Measurements from ENCODE around the gene AIM2. TPM values are rescaled to one million over a fixed set of nuclear protein-coding genes. Genes with fewer than 3 reads are reported as not detected.

AIM2 gene
- total and polyA plus RNA-seq, 2 donors from 2014 or later, result 4.6 TPM; not detected in 1

- Histone ChIP-seq H3K4me1 (ENCODE audit: control insufficient read depth in 2 of 3, insufficient read depth in 2 of 3, low read depth in 1 of 3, low read length in 3 of 3) (no peaks in the 10 kb centered on the region), H3K36me3 (ENCODE audit: control insufficient read depth in 2 of 3, insufficient read depth in 3 of 3, low read length in 3 of 3) (no peaks in the 10 kb centered on the region), H3K9me3 (ENCODE audit: control insufficient read depth in 2 of 3, insufficient read depth in 1 of 3, low read length in 3 of 3) (no peaks in the 10 kb centered on the region), H3K27me3 (ENCODE audit: control insufficient read depth, insufficient read depth, low read length) (no peaks in the 10 kb centered on the region), H3K27ac (ENCODE audit: low read depth in 2 of 2, low read length in 2 of 2) (no peak overlapping the region), H3K9ac (ENCODE audit: low read length in 3 of 3) (no peak overlapping the region), H3K4me3 (ENCODE audit: low read length in 3 of 3) (no peak overlapping the region)
- no peak for TF ChIP-seq CTCF (IDR thresholded peaks at IDR 0.05; ENCODE audit: borderline replicate concordance, extremely low read depth, insufficient read depth)
- intact Hi-C loops (cut with DNase I), result no loop called here
- FAIRE-seq (no peak), DNase-seq (no peak)
These were observed 11.5 kb downstream of the AIM2 start for GRCh38 chr1:159065106-159065505.

GRCh38 chr1:159058751-159059150, 17.8 kb downstream of the AIM2 start:
- no peak for DNase-seq
- Histone ChIP-seq H3K36me3 (ENCODE audit: control insufficient read depth in 2 of 3, insufficient read depth in 3 of 3, low read length in 3 of 3) (no peaks in the 10 kb centered on the region), H3K9ac (ENCODE audit: low read length in 3 of 3) (no peak overlapping the region), H3K27me3 (ENCODE audit: control insufficient read depth, insufficient read depth, low read length) (no peaks in the 10 kb centered on the region), H3K9me3 (ENCODE audit: control insufficient read depth in 2 of 3, insufficient read depth in 1 of 3, low read length in 3 of 3) (no peaks in the 10 kb centered on the region), H3K4me1 (ENCODE audit: control insufficient read depth in 2 of 3, insufficient read depth in 2 of 3, low read depth in 1 of 3, low read length in 3 of 3) (no peaks in the 10 kb centered on the region), H3K27ac (ENCODE audit: low read depth in 2 of 2, low read length in 2 of 2) (no peak overlapping the region), H3K4me3 (ENCODE audit: low read length in 3 of 3) (no peak overlapping the region)
- no peak for TF ChIP-seq CTCF (IDR thresholded peaks at IDR 0.05; ENCODE audit: borderline replicate concordance, extremely low read depth, insufficient read depth)
- FAIRE-seq, result no peak
- intact Hi-C loops (cut with DNase I), result no loop called here

- no peaks in the 10 kb centered on the region for H3K27me3 ChIP-seq (ENCODE audit: control insufficient read depth, insufficient read depth, low read length)
- H3K9me3 ChIP-seq (ENCODE audit: control insufficient read depth in 2 of 3, insufficient read depth in 1 of 3, low read length in 3 of 3), result no peaks in the 10 kb centered on the region
- no peak for TF ChIP-seq CTCF (IDR thresholded peaks at IDR 0.05; ENCODE audit: borderline replicate concordance, extremely low read depth, insufficient read depth)
- FAIRE-seq, result no peak
- intact Hi-C loops (cut with DNase I), result no loop called here
- no peak overlapping the region for H3K4me3 ChIP-seq (ENCODE audit: low read length in 3 of 3)
- H3K4me1 ChIP-seq (ENCODE audit: control insufficient read depth in 2 of 3, insufficient read depth in 2 of 3, low read depth in 1 of 3, low read length in 3 of 3), result no peaks in the 10 kb centered on the region
- DNase-seq, result no peak
- H3K27ac ChIP-seq (ENCODE audit: low read depth in 2 of 2, low read length in 2 of 2), result no peak overlapping the region
- peaks cover 0 to 7% (median 5%) of the 10 kb centered on the region in 3 donors for H3K36me3 ChIP-seq (ENCODE audit: control insufficient read depth in 2 of 3, insufficient read depth in 3 of 3, low read length in 3 of 3)
- H3K9ac ChIP-seq (ENCODE audit: low read length in 3 of 3), result no peak overlapping the region
These were observed 20.4 kb downstream of the AIM2 start for GRCh38 chr1:159056069-159056698.

GRCh38 chr1:159055181-159055641, 21.4 kb downstream of the AIM2 start:
- DNase-seq, result no peak
- no peak for FAIRE-seq
- Histone ChIP-seq H3K9me3 (ENCODE audit: control insufficient read depth in 2 of 3, insufficient read depth in 1 of 3, low read length in 3 of 3) (no peaks in the 10 kb centered on the region), H3K36me3 (ENCODE audit: control insufficient read depth in 2 of 3, insufficient read depth in 3 of 3, low read length in 3 of 3) (peaks cover 0 to 7% (median 5%) of the 10 kb centered on the region in 3 donors), H3K27me3 (ENCODE audit: control insufficient read depth, insufficient read depth, low read length) (no peaks in the 10 kb centered on the region), H3K27ac (ENCODE audit: low read depth in 2 of 2, low read length in 2 of 2) (no peak overlapping the region), H3K4me1 (ENCODE audit: control insufficient read depth in 2 of 3, insufficient read depth in 2 of 3, low read depth in 1 of 3, low read length in 3 of 3) (no peaks in the 10 kb centered on the region), H3K4me3 (ENCODE audit: low read length in 3 of 3) (no peak overlapping the region), H3K9ac (ENCODE audit: low read length in 3 of 3) (no peak overlapping the region)
- intact Hi-C loops (cut with DNase I), result no loop called here
- no peak for TF ChIP-seq CTCF (IDR thresholded peaks at IDR 0.05; ENCODE audit: borderline replicate concordance, extremely low read depth, insufficient read depth)

All from kidney (tissue), 14 donors.